ENCODE results near the gene SLC10A3.

The SLC10A3 gene

DNA sequence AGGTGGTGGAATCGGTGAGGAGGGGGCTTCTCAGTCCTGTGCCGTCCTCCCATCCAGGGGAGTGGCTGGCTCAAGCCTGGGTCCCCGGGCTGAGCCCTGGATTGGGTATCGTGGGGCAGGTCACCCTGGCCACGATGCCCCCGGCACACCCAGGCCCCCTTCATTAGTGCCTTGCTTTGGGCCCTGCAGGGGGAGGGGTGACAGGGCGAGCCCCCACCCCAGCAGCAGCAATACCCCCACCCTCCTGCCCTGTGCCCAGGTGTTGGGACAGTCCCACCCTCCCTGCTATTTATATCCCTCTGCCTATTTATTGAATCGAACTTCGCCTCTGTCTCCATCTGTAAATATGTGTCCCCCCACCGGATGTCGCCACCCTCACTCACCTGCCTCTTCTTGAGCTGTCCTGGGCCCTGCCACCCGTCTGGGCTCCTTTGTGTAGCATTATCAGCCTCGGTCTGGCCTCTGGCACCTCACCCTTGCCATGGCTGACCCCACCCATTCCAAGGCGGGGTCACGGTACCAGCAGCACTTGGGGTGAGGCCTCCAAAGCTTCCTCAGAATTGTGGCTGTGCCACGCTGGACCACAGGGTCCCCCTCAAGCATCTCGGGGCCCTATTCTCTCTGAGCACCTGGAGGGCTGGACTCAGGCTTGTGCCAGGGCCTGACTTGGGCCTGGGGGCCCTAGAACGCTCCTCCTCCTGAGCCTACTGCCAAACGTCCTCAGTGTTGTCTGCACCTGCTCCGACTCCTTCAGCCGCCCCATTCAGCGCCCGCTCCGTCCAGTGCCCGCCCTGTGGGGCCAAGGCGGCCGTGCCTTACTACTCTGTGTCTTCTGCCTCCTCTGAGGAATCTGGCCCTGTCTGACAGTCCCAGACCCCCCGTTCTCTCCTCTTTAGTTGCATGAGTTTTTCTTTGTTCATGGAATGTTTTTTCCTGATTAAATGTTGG, 17.5 kb downstream of the SLC10A3 start:
- no peak for DNase-seq
- H3K4me1 ChIP-seq, result peaks cover 0 to 3% (median under 1%) of the 10 kb centered on the region in 4 donors
- intact Hi-C loops (cut with DNase I; ENCODE audit: low total_unique reads), result no loop called here
- H3K27ac ChIP-seq, result no peak overlapping the region
- TF ChIP-seq, protein P1, sequence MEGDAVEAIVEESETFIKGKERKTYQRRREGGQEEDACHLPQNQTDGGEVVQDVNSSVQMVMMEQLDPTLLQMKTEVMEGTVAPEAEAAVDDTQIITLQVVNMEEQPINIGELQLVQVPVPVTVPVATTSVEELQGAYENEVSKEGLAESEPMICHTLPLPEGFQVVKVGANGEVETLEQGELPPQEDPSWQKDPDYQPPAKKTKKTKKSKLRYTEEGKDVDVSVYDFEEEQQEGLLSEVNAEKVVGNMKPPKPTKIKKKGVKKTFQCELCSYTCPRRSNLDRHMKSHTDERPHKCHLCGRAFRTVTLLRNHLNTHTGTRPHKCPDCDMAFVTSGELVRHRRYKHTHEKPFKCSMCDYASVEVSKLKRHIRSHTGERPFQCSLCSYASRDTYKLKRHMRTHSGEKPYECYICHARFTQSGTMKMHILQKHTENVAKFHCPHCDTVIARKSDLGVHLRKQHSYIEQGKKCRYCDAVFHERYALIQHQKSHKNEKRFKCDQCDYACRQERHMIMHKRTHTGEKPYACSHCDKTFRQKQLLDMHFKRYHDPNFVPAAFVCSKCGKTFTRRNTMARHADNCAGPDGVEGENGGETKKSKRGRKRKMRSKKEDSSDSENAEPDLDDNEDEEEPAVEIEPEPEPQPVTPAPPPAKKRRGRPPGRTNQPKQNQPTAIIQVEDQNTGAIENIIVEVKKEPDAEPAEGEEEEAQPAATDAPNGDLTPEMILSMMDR (IDR thresholded peaks at IDR 0.05), result no peak
- peaks cover 4 to 61% (median 36%) of the 10 kb centered on the region in 3 donors for H3K36me3 ChIP-seq
- H3K9me3 ChIP-seq, result no peaks in the 10 kb centered on the region
- no peaks in the 10 kb centered on the region for H3K27me3 ChIP-seq
- H3K4me3 ChIP-seq, result no peak overlapping the region

GRCh38 chrX:154471839-154472684, 18.4 kb downstream of the SLC10A3 start:
- Histone ChIP-seq H3K27me3 (no peaks in the 10 kb centered on the region), H3K4me3 (no peak overlapping the region), H3K36me3 (peaks cover 4 to 70% (median 45%) of the 10 kb centered on the region in 3 donors), H3K27ac (no peak overlapping the region), H3K4me1 (no peaks in the 10 kb centered on the region), H3K9me3 (no peaks in the 10 kb centered on the region)
- intact Hi-C loops (cut with DNase I; ENCODE audit: low total_unique reads), result no loop called here
- no peak for DNase-seq
- TF ChIP-seq, protein P1 (IDR thresholded peaks at IDR 0.05), result no peak

DNA sequence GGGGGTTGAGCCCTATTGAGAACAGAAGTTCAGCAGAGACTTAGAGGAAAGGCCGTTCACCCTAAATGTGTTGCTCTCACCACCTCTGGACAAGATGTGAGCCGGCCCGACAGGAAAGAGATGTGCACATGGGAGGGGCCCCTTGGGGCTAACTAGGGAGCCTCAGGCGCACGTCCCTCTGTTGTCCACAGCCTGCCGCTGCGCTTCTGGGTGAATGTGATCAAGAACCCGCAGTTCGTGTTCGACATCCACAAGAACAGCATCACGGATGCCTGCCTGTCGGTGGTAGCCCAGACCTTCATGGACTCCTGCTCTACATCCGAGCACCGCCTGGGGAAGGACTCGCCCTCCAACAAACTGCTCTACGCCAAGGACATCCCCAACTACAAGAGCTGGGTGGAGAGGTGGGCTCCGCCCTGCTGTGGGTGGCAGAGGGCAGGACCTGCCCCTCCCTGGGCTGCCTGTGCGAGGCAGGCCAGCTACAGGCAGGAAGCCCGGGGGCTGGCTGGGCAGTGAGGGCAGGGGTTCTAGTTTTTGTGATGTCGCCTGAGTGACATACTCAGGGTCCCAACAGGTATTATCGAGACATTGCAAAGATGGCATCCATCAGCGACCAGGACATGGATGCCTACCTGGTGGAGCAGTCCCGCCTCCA, 19.4 kb downstream of the SLC10A3 start:
- intact Hi-C loops (cut with DNase I; ENCODE audit: low total_unique reads), result no loop called here
- Histone ChIP-seq H3K36me3 (peaks cover 11 to 80% (median 55%) of the 10 kb centered on the region in 3 donors), H3K27me3 (no peaks in the 10 kb centered on the region), H3K27ac (no peak overlapping the region), H3K9me3 (no peaks in the 10 kb centered on the region), H3K4me1 (no peaks in the 10 kb centered on the region), H3K4me3 (no peak overlapping the region)
- TF ChIP-seq, protein P1 (IDR thresholded peaks at IDR 0.05), result no peak
- no peak for DNase-seq

DNA sequence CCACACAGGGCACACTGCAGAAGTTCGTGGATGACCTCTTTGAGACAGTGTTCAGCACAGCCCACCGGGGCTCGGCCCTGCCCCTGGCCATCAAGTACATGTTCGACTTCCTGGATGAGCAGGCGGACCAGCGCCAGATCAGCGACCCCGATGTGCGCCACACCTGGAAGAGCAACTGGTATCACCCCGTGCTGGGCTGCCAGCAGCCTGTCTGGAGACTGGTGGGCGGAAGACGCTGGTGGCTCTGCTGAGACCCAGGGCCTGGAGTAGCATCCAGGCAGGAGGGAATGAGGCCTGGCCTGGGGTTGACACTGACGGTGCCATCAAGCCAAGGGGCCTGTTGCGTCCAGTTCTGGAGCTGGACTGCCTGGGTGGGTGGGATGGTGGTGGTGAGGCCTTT, 20.0 kb downstream of the SLC10A3 start:
- no peak for DNase-seq
- intact Hi-C loops (cut with DNase I; ENCODE audit: low total_unique reads), result no loop called here
- Histone ChIP-seq H3K9me3 (no peaks in the 10 kb centered on the region), H3K36me3 (peaks cover 13 to 86% (median 55%) of the 10 kb centered on the region in 3 donors), H3K4me1 (no peaks in the 10 kb centered on the region), H3K27me3 (no peaks in the 10 kb centered on the region), H3K4me3 (no peak overlapping the region), H3K27ac (no peak overlapping the region)
- TF ChIP-seq, protein P1 (IDR thresholded peaks at IDR 0.05), result no peak

GRCh38 chrX:154469880-154470279, 20.5 kb downstream of the SLC10A3 start:
- Histone ChIP-seq H3K27ac (no peak overlapping the region), H3K9me3 (no peaks in the 10 kb centered on the region), H3K27me3 (no peaks in the 10 kb centered on the region), H3K4me3 (no peak overlapping the region), H3K4me1 (no peaks in the 10 kb centered on the region), H3K36me3 (peaks cover 14 to 92% (median 58%) of the 10 kb centered on the region in 3 donors)
- no peak for DNase-seq
- TF ChIP-seq, protein P1 (IDR thresholded peaks at IDR 0.05), result no peak
- intact Hi-C loops (cut with DNase I; ENCODE audit: low total_unique reads), result no loop called here
